CD14-positive monocyte (primary cell): ENCODE results near the gene ADAMTS17. TPM values are rescaled to one million over a fixed set of nuclear protein-coding genes. Genes with fewer than 3 reads are reported as not detected.

Source experiments
- DNase-seq, 3 donors: peaks; one replicate each; pipeline ENCODE4 v3.0.0-alpha.2; 2011 to 2022
- H2AFZ ChIP-seq: 2 replicates; pipeline ENCODE4 v1.6.0; 2012; ENCODE audit warnings: mild to moderate bottlenecking, low read depth, low read length, inconsistent platforms; ENCODE audit not compliant: insufficient read depth, poor library complexity, severe bottlenecking
- H3K27ac ChIP-seq, 2 donors: 1 replicate in 1 of 2; 2 replicates in 1 of 2; pipeline ENCODE4 v1.5.1; 2012 to 2013; ENCODE audit warnings: low read length in 2 of 2, control low read depth in 1 of 2, inconsistent platforms in 1 of 2, low read depth in 1 of 2, mild to moderate bottlenecking in 1 of 2
- H3K27me3 ChIP-seq, 2 donors: one replicate each; pipeline versions ENCODE4 v1.6.0 to v1.6.1; 2011 to 2013; ENCODE audit warnings: low read length in 2 of 2; ENCODE audit not compliant: control insufficient read depth in 2 of 2, insufficient read depth in 2 of 2
- H3K36me3 ChIP-seq, 2 donors: replicated peaks in 1 of 2; 1 replicate in 1 of 2; 2 replicates in 1 of 2; pipeline versions ENCODE4 v1.5.1 to v1.6.1; 2012 to 2013; ENCODE audit warnings: low read length in 2 of 2, control low read depth in 1 of 2, inconsistent platforms in 1 of 2, mild to moderate bottlenecking in 1 of 2; ENCODE audit not compliant: insufficient read depth in 2 of 2, control insufficient read depth in 1 of 2
- H3K4me1 ChIP-seq, 2 donors: 1 replicate in 1 of 2; 2 replicates in 1 of 2; pipeline versions ENCODE4 v1.5.1 to v1.6.1; 2012 to 2013; ENCODE audit warnings: low read length in 2 of 2, control low read depth in 1 of 2, inconsistent platforms in 1 of 2, mild to moderate bottlenecking in 1 of 2, moderate library complexity in 1 of 2; ENCODE audit not compliant: insufficient read depth in 2 of 2, control insufficient read depth in 1 of 2
- H3K4me2 ChIP-seq: replicated peaks from 2 replicates; pipeline ENCODE3; 2012; ENCODE audit warnings: low read length, moderate library complexity, mild to moderate bottlenecking; ENCODE audit not compliant: poor library complexity, severe bottlenecking; ENCODE audit errors: extremely low read depth
- H3K4me3 ChIP-seq, 3 experiments: fragments of 200-600 bp in 1 of 3; sonication (generic) in 1 of 3; replicated peaks in 1 of 3; 1 replicate in 2 of 3; 2 replicates in 1 of 3; pipeline ENCODE4 v1.5.1; 2011 to 2013; ENCODE audit warnings: low read length in 3 of 3, mild to moderate bottlenecking in 3 of 3, control low read depth in 2 of 3, low read depth in 2 of 3, inconsistent platforms in 1 of 3, moderate library complexity in 1 of 3
- H3K79me2 ChIP-seq: 2 replicates; pipeline ENCODE4 v1.6.0; 2012; ENCODE audit warnings: mild to moderate bottlenecking, control low read depth, inconsistent platforms, low read length, moderate library complexity; ENCODE audit not compliant: insufficient read depth
- H3K9ac ChIP-seq: 2 replicates; pipeline ENCODE4 v1.6.0; 2017; ENCODE audit warnings: low read length, mild to moderate bottlenecking; ENCODE audit not compliant: insufficient read depth, poor library complexity, severe bottlenecking
- H3K9me3 ChIP-seq, 2 donors: replicated peaks in 1 of 2; 1 replicate in 1 of 2; 2 replicates in 1 of 2; pipeline versions ENCODE4 v1.5.1 to v1.6.1; 2012 to 2013; ENCODE audit warnings: low read length in 2 of 2, control low read depth in 1 of 2; ENCODE audit not compliant: control insufficient read depth in 1 of 2, insufficient read depth in 1 of 2
- H4K20me1 ChIP-seq: 2 replicates; pipeline ENCODE4 v1.6.0; 2012; ENCODE audit warnings: mild to moderate bottlenecking, low read length, control low read depth, moderate library complexity; ENCODE audit not compliant: insufficient read depth
- H3K27ac Mint-ChIP-seq, 7 donors: one replicate each; pipeline ENCODE4 v1.8.0; 2020; ENCODE audit warnings: mild to moderate bottlenecking in 7 of 7, mixed read lengths in 7 of 7, moderate library complexity in 6 of 7, inconsistent platforms in 2 of 7
- H3K27me3 Mint-ChIP-seq, 3 donors: one replicate each; pipeline ENCODE4 v1.8.0; 2021 to 2022; ENCODE audit warnings: low read depth in 3 of 3, mild to moderate bottlenecking in 3 of 3, mixed read lengths in 3 of 3, moderate library complexity in 3 of 3, inconsistent platforms in 1 of 3
- H3K36me3 Mint-ChIP-seq, 2 donors: one replicate each; pipeline ENCODE4 v1.8.0; 2020; ENCODE audit warnings: mixed read lengths in 2 of 2, inconsistent platforms in 1 of 2, mild to moderate bottlenecking in 1 of 2
- H3K4me1 Mint-ChIP-seq: one replicate; pipeline ENCODE4 v1.8.0; 2020; ENCODE audit warnings: mild to moderate bottlenecking, mixed read lengths
- H3K4me3 Mint-ChIP-seq, 2 donors: one replicate each; pipeline ENCODE4 v1.8.0; 2020; ENCODE audit warnings: mild to moderate bottlenecking in 2 of 2, mixed read lengths in 2 of 2, moderate library complexity in 1 of 2
- H3K9me3 Mint-ChIP-seq, 7 donors: one replicate each; pipeline ENCODE4 v1.8.0; 2020 to 2022; ENCODE audit warnings: mixed read lengths in 7 of 7, mild to moderate bottlenecking in 6 of 7, moderate library complexity in 6 of 7, inconsistent platforms in 2 of 7
- CTCF ChIP-seq: fragments of 200-600 bp; IDR thresholded peaks from one replicate; pipeline ENCODE4 v1.8.0; 2022; ENCODE audit warnings: antibody characterized with exemption, mild to moderate bottlenecking
- WGBS: methylation state at CpG from one replicate; pipeline ENCODE4 v1.1.5; 2013; ENCODE audit warnings: missing lambda C conversion rate; ENCODE audit not compliant: insufficient coverage; 5-methylcytosine and 5-hydroxymethylcytosine counted together
- intact Hi-C, 2 donors: fragments of 100-400 bp; cut with micrococcal nuclease; formaldehyde crosslinking; loops; one replicate each; pipeline versions ENCODE4 v1.15.0 to v1.15.1; 2023
- polyA plus RNA-seq, 3 donors: library from polyadenylated mRNA; depleted of rRNA in 1 of 3; unstranded in 2 of 3; stranded (reverse) in 1 of 3; fragments of 300-500 nt in 2 of 3; fragments of >200 nt in 1 of 3; fragmentation: Illumina TruSeq in 2 of 3; gene quantifications; 1 replicate in 2 of 3; 2 replicates in 1 of 3; pipeline ENCODE4 v1.2.3, GENCODE V29; 2012 to 2021

ADAMTS17 gene
- polyA plus RNA-seq, 3 donors = 0.03 to 0.25 TPM; not detected in 1

- Histone ChIP-seq H3K79me2 (no peaks in the 10 kb centered on the region), H3K9ac (no peak overlapping the region), H3K36me3 (no peaks in the 10 kb centered on the region), H3K4me1 (no peaks in the 10 kb centered on the region), H2AFZ (no peak overlapping the region), H4K20me1 (no peaks in the 10 kb centered on the region), H3K4me3 (no peak overlapping the region), H3K27ac (no peak overlapping the region), H3K4me2 (no peak overlapping the region), H3K27me3 (peaks cover 5 to 29% of the 10 kb centered on the region in 2 donors), H3K9me3 (no peaks in the 10 kb centered on the region)
- no peak for TF ChIP-seq CTCF
- H3K4me3 Mint-ChIP-seq = peak overlapping the region in 1 of 2 donors; percentile 52
- peaks cover 0 to 7% (median under 1%) of the 10 kb centered on the region in 7 donors for H3K9me3 Mint-ChIP-seq
- H3K27ac Mint-ChIP-seq = no peak overlapping the region
- 33% methylated on average over 1 of the region's 4 CpGs for WGBS
- intact Hi-C loops = no loop called here
- no peaks in the 10 kb centered on the region for H3K4me1 Mint-ChIP-seq
- no peak for DNase-seq
- no peaks in the 10 kb centered on the region for H3K36me3 Mint-ChIP-seq
- peaks cover 27 to 36% (median 31%) of the 10 kb centered on the region in 3 donors for H3K27me3 Mint-ChIP-seq
Measured at GRCh38 chr15:99982662-99983061, 359.1 kb downstream of the ADAMTS17 start.

GRCh38 chr15:99981839-99982658 lies 359.7 kb downstream of the ADAMTS17 start:
- Histone ChIP-seq H3K36me3 (no peaks in the 10 kb centered on the region), H3K9me3 (no peaks in the 10 kb centered on the region), H4K20me1 (no peaks in the 10 kb centered on the region), H2AFZ (no peak overlapping the region), H3K27ac (no peak overlapping the region), H3K4me3 (no peak overlapping the region), H3K4me2 (no peak overlapping the region), H3K27me3 (peaks cover 5 to 29% of the 10 kb centered on the region in 2 donors), H3K79me2 (no peaks in the 10 kb centered on the region), H3K4me1 (no peaks in the 10 kb centered on the region), H3K9ac (no peak overlapping the region)
- TF ChIP-seq CTCF = no peak
- Mint-ChIP-seq H3K27me3 (peaks cover 27 to 35% (median 31%) of the 10 kb centered on the region in 3 donors), H3K36me3 (no peaks in the 10 kb centered on the region), H3K4me1 (no peaks in the 10 kb centered on the region), H3K27ac (no peak overlapping the region), H3K9me3 (peaks cover 0 to 5% (median 0%) of the 10 kb centered on the region in 7 donors), H3K4me3 (peak overlapping the region in 1 of 2 donors; percentile 13)
- WGBS = 80% methylated on average over 8 of the region's 16 CpGs
- intact Hi-C loops = no loop called here
- no peak for DNase-seq
